Type B pancreatic cell (in vitro differentiated cells): ENCODE data around the gene THYN1. TPM values are rescaled to one million over a fixed set of nuclear protein-coding genes. Genes with fewer than 3 reads are reported as not detected.

Source experiments
- DNase-seq: peaks from one replicate; pipeline ENCODE4 v3.0.0; 2021; ENCODE audit warnings: mixed read lengths; ENCODE audit not compliant: unreplicated experiment; ENCODE audit errors: extremely low spot score
- H3K27ac Mint-ChIP-seq: 2 replicates; pipeline ENCODE4 v1.8.0; 2021; ENCODE audit warnings: mild to moderate bottlenecking, mixed read lengths
- H3K27me3 Mint-ChIP-seq: 2 replicates; pipeline ENCODE4 v1.8.0; 2021; ENCODE audit warnings: mixed read lengths
- H3K36me3 Mint-ChIP-seq: 2 replicates; pipeline ENCODE4 v1.8.0; 2021; ENCODE audit warnings: mixed read lengths
- H3K4me1 Mint-ChIP-seq: one replicate; pipeline ENCODE4 v1.8.0; 2021; ENCODE audit warnings: mixed read lengths; ENCODE audit not compliant: unreplicated experiment
- H3K4me3 Mint-ChIP-seq: 2 replicates; pipeline ENCODE4 v1.8.0; 2021; ENCODE audit warnings: mild to moderate bottlenecking, mixed read lengths
- H3K9me3 Mint-ChIP-seq: 2 replicates; pipeline ENCODE4 v1.8.0; 2021; ENCODE audit warnings: mixed read lengths
- CTCF ChIP-seq: fragments of 200-600 bp; sonication (generic); conservative IDR thresholded peaks from 2 replicates; pipeline ENCODE4 v1.5.0; 2021; ENCODE audit warnings: antibody characterized with exemption, mild to moderate bottlenecking
- total RNA-seq: library from RNA; stranded (reverse); gene quantifications from 2 replicates; pipeline ENCODE4 v1.2.1, GENCODE V29; 2021; ENCODE audit warnings: low replicate concordance

Gene THYN1
- total RNA-seq, 1 donor from 2014 or later, result 44.3 TPM

GRCh38 chr11:134242376-134242775 lies 10.8 kb downstream of the THYN1 start:
- no peaks in the 10 kb centered on the region for H3K27me3 Mint-ChIP-seq
- no peak for DNase-seq
- TF ChIP-seq CTCF, result no peak
- no peak overlapping the region for H3K27ac Mint-ChIP-seq
- no peaks in the 10 kb centered on the region for H3K4me1 Mint-ChIP-seq
- no peak overlapping the region for H3K4me3 Mint-ChIP-seq
- peaks cover 19% of the 10 kb centered on the region for H3K36me3 Mint-ChIP-seq
- no peaks in the 10 kb centered on the region for H3K9me3 Mint-ChIP-seq

- no peak for TF ChIP-seq CTCF
- Mint-ChIP-seq H3K4me1 (no peaks in the 10 kb centered on the region), H3K9me3 (no peaks in the 10 kb centered on the region), H3K27ac (no peak overlapping the region), H3K27me3 (no peaks in the 10 kb centered on the region), H3K4me3 (no peak overlapping the region), H3K36me3 (peaks cover 17% of the 10 kb centered on the region)
- DNase-seq, result no peak
These were observed 12.6 kb downstream of the THYN1 start for GRCh38 chr11:134240592-134240991.

GRCh38 chr11:134238956-134239355 lies 14.2 kb downstream of the THYN1 start:
- Mint-ChIP-seq H3K4me3 (no peak overlapping the region), H3K27ac (no peak overlapping the region), H3K36me3 (peaks cover 20% of the 10 kb centered on the region)

GRCh38 chr11:134237557-134237922 lies 15.6 kb downstream of the THYN1 start:
- H3K4me3 Mint-ChIP-seq, result no peak overlapping the region
- H3K27me3 Mint-ChIP-seq, result no peaks in the 10 kb centered on the region
- H3K27ac Mint-ChIP-seq, result no peak overlapping the region

More at GRCh38 chr11:134238956-134239355, 14.2 kb downstream of the THYN1 start:
- no peak for TF ChIP-seq CTCF
- Mint-ChIP-seq H3K9me3 (no peaks in the 10 kb centered on the region), H3K27me3 (no peaks in the 10 kb centered on the region), H3K4me1 (no peaks in the 10 kb centered on the region)
- no peak for DNase-seq

GRCh38 chr11:134236834-134237556 lies 16.2 kb downstream of the THYN1 start:
- TF ChIP-seq CTCF, result no peak
- H3K4me1 Mint-ChIP-seq, result no peaks in the 10 kb centered on the region
- no peaks in the 10 kb centered on the region for H3K9me3 Mint-ChIP-seq
- DNase-seq, result no peak
- no peaks in the 10 kb centered on the region for H3K27me3 Mint-ChIP-seq
- peaks cover 13% of the 10 kb centered on the region for H3K36me3 Mint-ChIP-seq
- H3K27ac Mint-ChIP-seq, result no peak overlapping the region
- H3K4me3 Mint-ChIP-seq, result no peak overlapping the region

More at GRCh38 chr11:134237557-134237922, 15.6 kb downstream of the THYN1 start:
- Mint-ChIP-seq H3K4me1 (no peaks in the 10 kb centered on the region), H3K9me3 (no peaks in the 10 kb centered on the region), H3K36me3 (peaks cover 15% of the 10 kb centered on the region)
- TF ChIP-seq CTCF, result no peak
- DNase-seq, result no peak
